Measurements from ENCODE around the gene HAUS3.

The HAUS3 gene

GRCh38 chr4:2246384-2247127 lies 4.6 kb upstream of the HAUS3 start:
- no peak overlapping the region for H3K4me3 ChIP-seq (replicated peaks; ENCODE audit: insufficient read depth, low read length)
- DNase-seq (ENCODE audit: low read depth in 1 of 2, low spot score in 1 of 2): no peak
- no peak for TF ChIP-seq GABPA (IDR thresholded peaks at IDR 0.05; ENCODE audit: low read depth)
- no peak overlapping the region for H3K27ac ChIP-seq (replicated peaks)
- no peaks in the 10 kb centered on the region for H3K27me3 ChIP-seq (ENCODE audit: insufficient read depth, poor library complexity, severe bottlenecking)

- Histone ChIP-seq H3K27me3 (ENCODE audit: insufficient read depth, poor library complexity, severe bottlenecking) (no peaks in the 10 kb centered on the region), H3K27ac (replicated peaks) (no peak overlapping the region), H3K4me3 (replicated peaks; ENCODE audit: insufficient read depth, low read length) (no peak overlapping the region)
- TF ChIP-seq GABPA (IDR thresholded peaks at IDR 0.05; ENCODE audit: low read depth): no peak
- TF ChIP-seq POLR2AphosphoS5 (IDR thresholded peaks at IDR 0.05; ENCODE audit: low read depth): no peak
- TF ChIP-seq SPI1 (IDR thresholded peaks at IDR 0.05; ENCODE audit: borderline replicate concordance, low read depth): no peak
- TF ChIP-seq REST (IDR thresholded peaks at IDR 0.05; ENCODE audit: insufficient replicate concordance, low read depth): no peak
- no peak for TF ChIP-seq CTCF (IDR thresholded peaks at IDR 0.05; ENCODE audit: insufficient read depth, low read length)
- no peak for DNase-seq (ENCODE audit: low read depth in 1 of 2, low spot score in 1 of 2)
Observed at GRCh38 chr4:2245787-2246275, 3.9 kb upstream of the HAUS3 start.

GRCh38 chr4:2245057-2245786 lies 3.3 kb upstream of the HAUS3 start:
- Histone ChIP-seq H3K27ac (replicated peaks) (no peak overlapping the region), H3K27me3 (ENCODE audit: insufficient read depth, poor library complexity, severe bottlenecking) (no peaks in the 10 kb centered on the region), H3K4me3 (replicated peaks; ENCODE audit: insufficient read depth, low read length) (no peak overlapping the region)
- DNase-seq (ENCODE audit: low read depth in 1 of 2, low spot score in 1 of 2): no peak
- TF ChIP-seq REST (IDR thresholded peaks at IDR 0.05; ENCODE audit: insufficient replicate concordance, low read depth) (no peak), SPI1 (IDR thresholded peaks at IDR 0.05; ENCODE audit: borderline replicate concordance, low read depth) (no peak)

GRCh38 chr4:2243681-2244380 lies 1.9 kb upstream of the HAUS3 start:
- H3K4me3 ChIP-seq (replicated peaks; ENCODE audit: insufficient read depth, low read length): no peak overlapping the region
- peak; percentile 47 to 76 for DNase-seq (ENCODE audit: low read depth in 1 of 2, low spot score in 1 of 2)
- H3K27me3 ChIP-seq (ENCODE audit: insufficient read depth, poor library complexity, severe bottlenecking): no peaks in the 10 kb centered on the region
- H3K27ac ChIP-seq (replicated peaks): no peak overlapping the region
- TF ChIP-seq CTCF (IDR thresholded peaks at IDR 0.05; ENCODE audit: insufficient read depth, low read length): peak; percentile 24
- TF ChIP-seq SPI1 (IDR thresholded peaks at IDR 0.05; ENCODE audit: borderline replicate concordance, low read depth): peak; percentile 65; the same call in 1 of the 2 replicates
- TF ChIP-seq POLR2AphosphoS5 (IDR thresholded peaks at IDR 0.05; ENCODE audit: low read depth): no peak
